A549 (cell line): ENCODE measurements around the gene MED19. TPM values are rescaled to one million over a fixed set of nuclear protein-coding genes. Genes with fewer than 3 reads are reported as not detected.

Experiments used
- ATAC-seq, 2 experiments: fragments of 200-7000 bp in 1 of 2; fragments of >200 bp in 1 of 2; cut with Nextera tagmentation in 1 of 2; cut with Tn5 transposase in 1 of 2; 3 replicates each; pipeline versions ENCODE4 v1.8.0 to v1.9.1; 2018 to 2020; ENCODE audit warnings: mild to moderate bottlenecking in 1 of 2, moderate library complexity in 1 of 2
- CTCF ChIA-PET: fragments of 300-600 bp; sonication (Branson Sonifier 250); formaldehyde crosslinking; extraction: SDS; loops from one replicate; lab custom pipeline; 2021; ENCODE audit warnings: antibody characterized with exemption, inconsistent platforms; lab: Yijun Ruan, JAX
- POLR2A ChIA-PET: fragments of 350-600 bp; formaldehyde crosslinking; extraction: SDS; loops from one replicate; lab custom pipeline; 2021; ENCODE audit warnings: antibody characterized with exemption, inconsistent platforms; lab: Yijun Ruan, JAX
- DNase-seq, 2 experiments: peaks; one replicate each; pipeline versions ENCODE4 v3.0.0 to v3.0.0-alpha.2; 2011 to 2016; ENCODE audit warnings: low read depth in 1 of 2, low spot score in 1 of 2
- FAIRE-seq: peaks from 2 replicates; lab custom pipeline; 2011; peaks lifted over from hg19 to GRCh38; lab: Jason Lieb, UNC
- H3K27ac ChIP-seq, 2 experiments: fragments of >200 bp; sonication (Bioruptor Twin); formaldehyde crosslinking; 3 replicates each; pipeline ENCODE4 v1.5.1; 2016 to 2017
- H3K4me1 ChIP-seq: fragments of >200 bp; sonication (Bioruptor Twin); formaldehyde crosslinking; 3 replicates; pipeline ENCODE4 v1.6.1; 2016
- H3K4me2 ChIP-seq: fragments of >200 bp; sonication (Bioruptor Twin); formaldehyde crosslinking; 3 replicates; pipeline ENCODE4 v1.6.1; 2016
- H3K4me3 ChIP-seq: fragments of >200 bp; sonication (Bioruptor Twin); formaldehyde crosslinking; 3 replicates; pipeline ENCODE4 v1.5.1; 2016
- H3K9me3 ChIP-seq: fragments of >200 bp; sonication (Bioruptor Twin); formaldehyde crosslinking; 3 replicates; pipeline ENCODE4 v1.6.1; 2016
- BHLHE40 ChIP-seq: IDR thresholded peaks from 2 replicates; pipeline ENCODE4 v1.6.1; 2012; ENCODE audit warnings: low read depth, low read length, inconsistent platforms
- CBX2 ChIP-seq: fragments of 200-600 bp; sonication (generic); IDR thresholded peaks from 2 replicates; pipeline ENCODE4 v1.6.1; 2016; ENCODE audit warnings: low read depth, mild to moderate bottlenecking, borderline replicate concordance
- CEBPB ChIP-seq, 2 experiments: fragments of >200 bp in 1 of 2; sonication (Bioruptor Twin) in 1 of 2; formaldehyde crosslinking in 1 of 2; IDR thresholded peaks; 2 replicates each; pipeline ENCODE4 v1.6.1; 2012 to 2016
- CHD2 ChIP-seq: fragments of 150-350 bp; IDR thresholded peaks from 2 replicates; pipeline ENCODE4 v1.6.1; 2014; ENCODE audit warnings: low read length; ENCODE audit not compliant: partially characterized antibody
- EHF ChIP-seq: fragments of 250-450 bp; sonication (Bioruptor Pico); IDR thresholded peaks from 2 replicates; pipeline ENCODE4 v1.5.0; 2020; ENCODE audit warnings: mild to moderate bottlenecking
- ESRRA ChIP-seq: fragments of 150-350 bp; IDR thresholded peaks from 2 replicates; pipeline ENCODE4 v1.6.1; 2014; ENCODE audit warnings: mild to moderate bottlenecking, low read length, borderline replicate concordance
- FOSL2 ChIP-seq, 2 experiments: fragments of 450-650 bp in 1 of 2; fragments of >200 bp in 1 of 2; sonication (Bioruptor Twin) in 1 of 2; formaldehyde crosslinking; IDR thresholded peaks; 2 replicates each; pipeline versions ENCODE4 v1.5.0 to v1.6.1; 2016 to 2020; ENCODE audit warnings: mild to moderate bottlenecking in 1 of 2, moderate library complexity in 1 of 2
- HDAC2 ChIP-seq: fragments of 200-600 bp; sonication (generic); IDR thresholded peaks from 2 replicates; pipeline ENCODE4 v1.6.1; 2016
- HEYL ChIP-seq: fragments of 250-450 bp; sonication (Bioruptor Pico); IDR thresholded peaks from 2 replicates; pipeline ENCODE4 v1.8.0; 2021; ENCODE audit warnings: mild to moderate bottlenecking, moderate library complexity
- HOXB13 ChIP-seq: fragments of 250-450 bp; sonication (Bioruptor Pico); IDR thresholded peaks from 2 replicates; pipeline ENCODE4 v1.5.0; 2020; ENCODE audit warnings: low read depth, mild to moderate bottlenecking, moderate library complexity
- HOXB5 ChIP-seq: fragments of 250-450 bp; sonication (Bioruptor Pico); IDR thresholded peaks from 2 replicates; pipeline ENCODE4 v1.5.0; 2020; ENCODE audit warnings: mild to moderate bottlenecking, moderate library complexity
- JUN ChIP-seq, 2 experiments: fragments of >200 bp; sonication (Bioruptor Twin); formaldehyde crosslinking; IDR thresholded peaks; 2 replicates in 1 of 2; 3 replicates in 1 of 2; pipeline ENCODE4 v1.6.1; 2016 to 2017
- KDM1A ChIP-seq: fragments of 200-600 bp; sonication (generic); IDR thresholded peaks from 2 replicates; pipeline ENCODE4 v1.6.1; 2016; ENCODE audit warnings: low read depth, mild to moderate bottlenecking
- KDM5A ChIP-seq: fragments of 200-600 bp; sonication (generic); IDR thresholded peaks from 2 replicates; pipeline ENCODE4 v1.6.1; 2016; ENCODE audit warnings: antibody characterized with exemption, mild to moderate bottlenecking
- MYC ChIP-seq: IDR thresholded peaks from 2 replicates; pipeline ENCODE4 v1.6.1; 2012; ENCODE audit warnings: mild to moderate bottlenecking, inconsistent platforms, low read length, improper control_type of control experiment, borderline replicate concordance
- NFE2L2 ChIP-seq: fragments of 150-350 bp; conservative IDR thresholded peaks from 2 replicates; pipeline ENCODE4 v1.6.1; 2014; ENCODE audit warnings: low read length
- NR3C1 ChIP-seq: fragments of >200 bp; sonication (Bioruptor Twin); formaldehyde crosslinking; IDR thresholded peaks from 3 replicates; pipeline ENCODE4 v1.6.1; 2017
- PHF8 ChIP-seq: fragments of 200-600 bp; sonication (generic); IDR thresholded peaks from 2 replicates; pipeline ENCODE4 v1.6.1; 2016; ENCODE audit warnings: low read depth, mild to moderate bottlenecking, antibody characterized with exemption, moderate library complexity, borderline replicate concordance
- RARB ChIP-seq: fragments of 250-450 bp; sonication (Bioruptor Pico); IDR thresholded peaks from 2 replicates; pipeline ENCODE4 v1.8.0; 2021; ENCODE audit warnings: mild to moderate bottlenecking, moderate library complexity
- RFX5 ChIP-seq: fragments of 450-650 bp; IDR thresholded peaks from 2 replicates; pipeline ENCODE4 v1.7.1; 2014; ENCODE audit warnings: antibody characterized with exemption, mild to moderate bottlenecking, moderate library complexity
- SMC3 ChIP-seq: fragments of >200 bp; sonication (Bioruptor Twin); formaldehyde crosslinking; IDR thresholded peaks from 3 replicates; pipeline ENCODE4 v1.6.1; 2018; ENCODE audit warnings: inconsistent platforms
- SREBF2 ChIP-seq: fragments of 450-650 bp; IDR thresholded peaks from 2 replicates; pipeline ENCODE4 v1.6.1; 2014; ENCODE audit warnings: mild to moderate bottlenecking, moderate library complexity
- TP53 ChIP-seq: fragments of 250-450 bp; sonication (Bioruptor Pico); IDR thresholded peaks from 2 replicates; pipeline ENCODE4 v1.5.0; 2021; ENCODE audit warnings: mild to moderate bottlenecking, moderate library complexity
- ZFP36 ChIP-seq: fragments of 450-650 bp; IDR thresholded peaks from 2 replicates; pipeline ENCODE4 v1.6.1; 2014; ENCODE audit warnings: borderline replicate concordance; ENCODE audit not compliant: partially characterized antibody
- ZNF302 ChIP-seq: fragments of 250-450 bp; sonication (Bioruptor Pico); IDR thresholded peaks from 2 replicates; pipeline ENCODE4 v1.9.0; 2021; ENCODE audit warnings: inconsistent platforms, mild to moderate bottlenecking, moderate library complexity
- ZSCAN20 ChIP-seq: fragments of 250-450 bp; sonication (Bioruptor Pico); IDR thresholded peaks from 2 replicates; pipeline ENCODE4 v1.8.0; 2022; ENCODE audit warnings: mild to moderate bottlenecking, moderate library complexity
- WGBS: methylation state at CpG from one replicate; pipeline ENCODE4 v1.1.6; 2017; ENCODE audit errors: missing lambda C conversion rate; 5-methylcytosine and 5-hydroxymethylcytosine counted together
- polyA plus RNA-seq, 4 experiments: library from polyadenylated mRNA; depleted of rRNA in 3 of 4; stranded (reverse); fragments of >200 nt; fragmentation: RNase III in 1 of 4; extraction: RNeasy Plus Mini Kit Qiagen cat#74134 plus additional on column Dnase treatment in 1 of 4; gene quantifications; 2 replicates in 3 of 4; 3 replicates in 1 of 4; pipeline ENCODE4 v1.2.3, GENCODE V29; 2011 to 2017
- TF ChIP-seq, protein P1 (sequence below): IDR thresholded peaks from 2 replicates; pipeline ENCODE4 v1.6.1; 2012
- TF ChIP-seq, protein P2 (sequence below): fragments of 200-600 bp; sonication (generic); IDR thresholded peaks from 2 replicates; pipeline ENCODE4 v1.6.1; 2016; ENCODE audit warnings: antibody characterized with exemption, mild to moderate bottlenecking, moderate library complexity
- TF ChIP-seq, protein P3 (sequence below): fragments of 150-350 bp; IDR thresholded peaks from 2 replicates; pipeline ENCODE4 v1.6.1; 2014; ENCODE audit warnings: low read depth, mild to moderate bottlenecking, low read length

Gene MED19
- polyA plus RNA-seq, 2 of the 4 experiments (the other 2 are of a cell fraction) = 23.3 to 38.5 TPM

DNA sequence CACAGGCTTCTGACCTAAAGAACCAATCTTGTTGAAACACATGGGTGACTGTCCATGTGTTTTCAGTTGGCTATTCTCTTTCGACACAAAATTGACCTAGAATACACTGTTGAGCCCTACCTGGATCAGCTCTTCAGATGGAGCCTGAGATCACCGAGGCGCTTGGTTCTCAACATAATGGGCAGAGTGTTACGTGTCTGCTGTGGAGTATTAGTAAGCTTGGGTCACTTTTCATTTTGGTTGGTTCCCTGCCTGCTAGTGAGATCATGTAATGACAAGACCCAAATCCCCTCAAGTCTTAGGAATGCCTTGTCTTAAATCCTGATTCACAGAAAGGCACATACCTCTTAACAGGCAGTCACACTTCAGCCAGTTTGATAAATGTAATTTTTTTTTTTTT, 8.7 kb downstream of the MED19 start:
- FAIRE-seq = no peak
- POLR2A ChIA-PET = interaction anchor here (0.6 to 2.5 kb wide), 2 partner anchors 9 to 158 kb away, joined by 6 to 17 read pairs; partner anchors contain the start of genes MED19 and TMX2

DNA sequence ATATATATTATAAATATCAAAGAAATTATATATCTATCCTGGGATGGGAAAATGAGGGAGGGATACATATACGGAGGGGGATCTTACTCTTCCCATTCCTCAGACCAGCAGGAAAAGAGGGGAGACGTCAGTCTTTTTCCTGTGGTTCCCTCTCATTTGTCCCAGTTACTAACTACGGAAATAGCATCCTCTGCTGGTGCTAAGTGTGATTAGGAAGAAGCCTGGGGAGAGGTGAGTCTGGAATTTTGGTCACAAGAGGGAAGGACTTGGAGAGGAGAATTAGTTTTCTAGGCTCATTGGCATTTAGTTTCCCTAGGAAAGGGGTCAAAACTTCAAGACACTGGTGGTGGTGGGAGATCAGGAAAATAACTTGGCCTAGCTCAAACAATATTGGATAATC, 11.6 kb downstream of the MED19 start:
- Histone ChIP-seq H3K27ac (no peak overlapping the region), H3K4me2 (no peak overlapping the region), H3K4me1 (no peaks in the 10 kb centered on the region), H3K4me3 (no peak overlapping the region), H3K9me3 (no peaks in the 10 kb centered on the region)
- ChIA-PET POLR2A (no interaction called here), CTCF (no interaction called here)
- 87% methylated on average over 3 of the region's 3 CpGs for WGBS
- no peak for ATAC-seq
- TF ChIP-seq CBX2 (no peak), ZSCAN20 (no peak), SMC3 (no peak), CEBPB (IDR thresholded peaks at IDR 0.05) (no peak), RARB (CRISPR knock-in tag) (no peak), HDAC2 (no peak), KDM5A (no peak), FOSL2 (IDR thresholded peaks at IDR 0.05) (no peak), FOSL2 (CRISPR knock-in tag; IDR thresholded peaks at IDR 0.05) (no peak), HOXB13 (CRISPR knock-in tag) (no peak), TP53 (CRISPR knock-in tag) (no peak), MYC (no peak), KDM1A (no peak), ZNF302 (CRISPR knock-in tag) (no peak), BHLHE40 (no peak), HEYL (CRISPR knock-in tag) (no peak)
- TF ChIP-seq, protein P1, sequence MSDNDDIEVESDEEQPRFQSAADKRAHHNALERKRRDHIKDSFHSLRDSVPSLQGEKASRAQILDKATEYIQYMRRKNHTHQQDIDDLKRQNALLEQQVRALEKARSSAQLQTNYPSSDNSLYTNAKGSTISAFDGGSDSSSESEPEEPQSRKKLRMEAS = no peak
- TF ChIP-seq, protein P2, sequence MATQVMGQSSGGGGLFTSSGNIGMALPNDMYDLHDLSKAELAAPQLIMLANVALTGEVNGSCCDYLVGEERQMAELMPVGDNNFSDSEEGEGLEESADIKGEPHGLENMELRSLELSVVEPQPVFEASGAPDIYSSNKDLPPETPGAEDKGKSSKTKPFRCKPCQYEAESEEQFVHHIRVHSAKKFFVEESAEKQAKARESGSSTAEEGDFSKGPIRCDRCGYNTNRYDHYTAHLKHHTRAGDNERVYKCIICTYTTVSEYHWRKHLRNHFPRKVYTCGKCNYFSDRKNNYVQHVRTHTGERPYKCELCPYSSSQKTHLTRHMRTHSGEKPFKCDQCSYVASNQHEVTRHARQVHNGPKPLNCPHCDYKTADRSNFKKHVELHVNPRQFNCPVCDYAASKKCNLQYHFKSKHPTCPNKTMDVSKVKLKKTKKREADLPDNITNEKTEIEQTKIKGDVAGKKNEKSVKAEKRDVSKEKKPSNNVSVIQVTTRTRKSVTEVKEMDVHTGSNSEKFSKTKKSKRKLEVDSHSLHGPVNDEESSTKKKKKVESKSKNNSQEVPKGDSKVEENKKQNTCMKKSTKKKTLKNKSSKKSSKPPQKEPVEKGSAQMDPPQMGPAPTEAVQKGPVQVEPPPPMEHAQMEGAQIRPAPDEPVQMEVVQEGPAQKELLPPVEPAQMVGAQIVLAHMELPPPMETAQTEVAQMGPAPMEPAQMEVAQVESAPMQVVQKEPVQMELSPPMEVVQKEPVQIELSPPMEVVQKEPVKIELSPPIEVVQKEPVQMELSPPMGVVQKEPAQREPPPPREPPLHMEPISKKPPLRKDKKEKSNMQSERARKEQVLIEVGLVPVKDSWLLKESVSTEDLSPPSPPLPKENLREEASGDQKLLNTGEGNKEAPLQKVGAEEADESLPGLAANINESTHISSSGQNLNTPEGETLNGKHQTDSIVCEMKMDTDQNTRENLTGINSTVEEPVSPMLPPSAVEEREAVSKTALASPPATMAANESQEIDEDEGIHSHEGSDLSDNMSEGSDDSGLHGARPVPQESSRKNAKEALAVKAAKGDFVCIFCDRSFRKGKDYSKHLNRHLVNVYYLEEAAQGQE = no peak
- FAIRE-seq = no peak
- no peak for DNase-seq

More for the DNA sequence above, 8.7 kb downstream of the MED19 start:
- DNase-seq (no peak), ATAC-seq (no peak)
- WGBS = 90% methylated on average over 4 of the region's 4 CpGs
- H3K27ac ChIP-seq = no peak overlapping the region
- H3K4me2 ChIP-seq = no peak overlapping the region
- no peak overlapping the region for H3K4me3 ChIP-seq
- CTCF ChIA-PET = interaction anchor here (0.6 to 1.2 kb wide), 3 partner anchors 11 to 1560 kb away, joined by 4 to 5 read pairs (median 4); no protein-coding TSS in a partner anchor
- no peaks in the 10 kb centered on the region for H3K9me3 ChIP-seq
- no peaks in the 10 kb centered on the region for H3K4me1 ChIP-seq
- no peak for TF ChIP-seq HEYL (CRISPR knock-in tag)
- no peak for TF ChIP-seq SMC3
- no peak for TF ChIP-seq ZFP36
- no peak for TF ChIP-seq RARB (CRISPR knock-in tag)
- no peak for TF ChIP-seq CEBPB (IDR thresholded peaks at IDR 0.05)
- TF ChIP-seq TP53 (CRISPR knock-in tag) = no peak
- no peak for TF ChIP-seq JUN (IDR thresholded peaks at IDR 0.05)
- TF ChIP-seq PHF8 = no peak
- no peak for TF ChIP-seq SREBF2
- TF ChIP-seq NFE2L2 = no peak
- no peak for TF ChIP-seq CBX2
- TF ChIP-seq RFX5 = no peak
- no peak for TF ChIP-seq ZNF302 (CRISPR knock-in tag)
- TF ChIP-seq EHF (CRISPR knock-in tag) = no peak
- TF ChIP-seq, protein P3, sequence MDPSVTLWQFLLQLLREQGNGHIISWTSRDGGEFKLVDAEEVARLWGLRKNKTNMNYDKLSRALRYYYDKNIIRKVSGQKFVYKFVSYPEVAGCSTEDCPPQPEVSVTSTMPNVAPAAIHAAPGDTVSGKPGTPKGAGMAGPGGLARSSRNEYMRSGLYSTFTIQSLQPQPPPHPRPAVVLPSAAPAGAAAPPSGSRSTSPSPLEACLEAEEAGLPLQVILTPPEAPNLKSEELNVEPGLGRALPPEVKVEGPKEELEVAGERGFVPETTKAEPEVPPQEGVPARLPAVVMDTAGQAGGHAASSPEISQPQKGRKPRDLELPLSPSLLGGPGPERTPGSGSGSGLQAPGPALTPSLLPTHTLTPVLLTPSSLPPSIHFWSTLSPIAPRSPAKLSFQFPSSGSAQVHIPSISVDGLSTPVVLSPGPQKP = no peak
- no peak for TF ChIP-seq ESRRA
- TF ChIP-seq CHD2 = no peak
- no peak for TF ChIP-seq HOXB5 (CRISPR knock-in tag)
- no peak for TF ChIP-seq NR3C1
